ENCODE results near the gene CTNND2. TPM values are rescaled to one million over a fixed set of nuclear protein-coding genes. Genes with fewer than 3 reads are reported as not detected.

Gene CTNND2
- total RNA-seq, 1 donor from 2014 or later: 2.5 TPM

DNA sequence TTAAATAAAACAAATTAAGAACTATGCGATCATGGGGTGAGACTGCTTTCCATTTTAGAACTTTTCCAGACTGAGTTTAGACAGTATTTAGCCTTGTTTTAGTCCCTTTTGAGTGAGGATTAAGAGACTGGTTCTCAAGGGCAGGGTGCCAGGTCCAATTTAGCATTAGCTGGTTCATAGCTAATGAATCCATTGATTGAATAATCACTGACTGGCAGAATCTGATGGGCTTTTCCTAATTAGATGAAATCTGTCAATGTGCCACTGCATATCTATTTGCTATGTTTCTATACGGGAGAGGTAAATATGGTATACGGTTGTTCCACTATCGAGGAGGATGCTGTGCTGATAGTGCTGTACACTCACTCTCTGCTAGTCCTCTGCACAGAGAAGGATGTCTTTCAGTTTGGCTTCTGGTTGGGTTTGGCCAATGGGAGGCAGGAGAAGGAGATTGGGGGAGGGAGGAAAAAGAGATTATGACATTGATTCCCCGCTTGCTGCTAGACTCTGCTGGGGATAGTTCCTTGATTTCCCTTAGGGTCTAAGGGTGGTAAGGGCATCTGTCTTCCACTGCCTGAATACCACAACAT lies 496.6 kb downstream of the CTNND2 start:
- no peak overlapping the region for H3K27ac Mint-ChIP-seq (ENCODE audit: unreplicated experiment)
- TF ChIP-seq, protein P1, sequence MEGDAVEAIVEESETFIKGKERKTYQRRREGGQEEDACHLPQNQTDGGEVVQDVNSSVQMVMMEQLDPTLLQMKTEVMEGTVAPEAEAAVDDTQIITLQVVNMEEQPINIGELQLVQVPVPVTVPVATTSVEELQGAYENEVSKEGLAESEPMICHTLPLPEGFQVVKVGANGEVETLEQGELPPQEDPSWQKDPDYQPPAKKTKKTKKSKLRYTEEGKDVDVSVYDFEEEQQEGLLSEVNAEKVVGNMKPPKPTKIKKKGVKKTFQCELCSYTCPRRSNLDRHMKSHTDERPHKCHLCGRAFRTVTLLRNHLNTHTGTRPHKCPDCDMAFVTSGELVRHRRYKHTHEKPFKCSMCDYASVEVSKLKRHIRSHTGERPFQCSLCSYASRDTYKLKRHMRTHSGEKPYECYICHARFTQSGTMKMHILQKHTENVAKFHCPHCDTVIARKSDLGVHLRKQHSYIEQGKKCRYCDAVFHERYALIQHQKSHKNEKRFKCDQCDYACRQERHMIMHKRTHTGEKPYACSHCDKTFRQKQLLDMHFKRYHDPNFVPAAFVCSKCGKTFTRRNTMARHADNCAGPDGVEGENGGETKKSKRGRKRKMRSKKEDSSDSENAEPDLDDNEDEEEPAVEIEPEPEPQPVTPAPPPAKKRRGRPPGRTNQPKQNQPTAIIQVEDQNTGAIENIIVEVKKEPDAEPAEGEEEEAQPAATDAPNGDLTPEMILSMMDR (IDR thresholded peaks at IDR 0.05): no peak
- H3K36me3 Mint-ChIP-seq (ENCODE audit: unreplicated experiment): no peaks in the 10 kb centered on the region
- H3K27me3 Mint-ChIP-seq (ENCODE audit: unreplicated experiment): peaks cover 3% of the 10 kb centered on the region
- H3K4me3 Mint-ChIP-seq (ENCODE audit: unreplicated experiment): no peak overlapping the region
- no peak for DNase-seq (ENCODE audit: extremely low spot score, unreplicated experiment)
- H3K9me3 Mint-ChIP-seq (ENCODE audit: unreplicated experiment): no peaks in the 10 kb centered on the region
- no peaks in the 10 kb centered on the region for H3K4me1 Mint-ChIP-seq (ENCODE audit: unreplicated experiment)

GRCh38 chr5:11400316-11400715 lies 503.9 kb downstream of the CTNND2 start:
- Mint-ChIP-seq H3K4me1 (ENCODE audit: unreplicated experiment) (no peaks in the 10 kb centered on the region), H3K4me3 (ENCODE audit: unreplicated experiment) (no peak overlapping the region), H3K27ac (ENCODE audit: unreplicated experiment) (no peak overlapping the region), H3K27me3 (ENCODE audit: unreplicated experiment) (peaks cover 5% of the 10 kb centered on the region), H3K9me3 (ENCODE audit: unreplicated experiment) (no peaks in the 10 kb centered on the region), H3K36me3 (ENCODE audit: unreplicated experiment) (no peaks in the 10 kb centered on the region)
- no peak for DNase-seq (ENCODE audit: extremely low spot score, unreplicated experiment)
- TF ChIP-seq, protein P1 (IDR thresholded peaks at IDR 0.05): no peak

GRCh38 chr5:11398728-11399127 lies 505.5 kb downstream of the CTNND2 start:
- H3K36me3 Mint-ChIP-seq (ENCODE audit: unreplicated experiment): no peaks in the 10 kb centered on the region
- no peak overlapping the region for H3K27ac Mint-ChIP-seq (ENCODE audit: unreplicated experiment)
- H3K9me3 Mint-ChIP-seq (ENCODE audit: unreplicated experiment): no peaks in the 10 kb centered on the region
- H3K4me3 Mint-ChIP-seq (ENCODE audit: unreplicated experiment): no peak overlapping the region
- no peak for DNase-seq (ENCODE audit: extremely low spot score, unreplicated experiment)
- peaks cover 5% of the 10 kb centered on the region for H3K27me3 Mint-ChIP-seq (ENCODE audit: unreplicated experiment)
- TF ChIP-seq, protein P1 (IDR thresholded peaks at IDR 0.05): no peak
- H3K4me1 Mint-ChIP-seq (ENCODE audit: unreplicated experiment): no peaks in the 10 kb centered on the region

- H3K27me3 Mint-ChIP-seq (ENCODE audit: unreplicated experiment): peaks cover 9% of the 10 kb centered on the region
- no peaks in the 10 kb centered on the region for H3K36me3 Mint-ChIP-seq (ENCODE audit: unreplicated experiment)
- H3K4me3 Mint-ChIP-seq (ENCODE audit: unreplicated experiment): no peak overlapping the region
- H3K4me1 Mint-ChIP-seq (ENCODE audit: unreplicated experiment): no peaks in the 10 kb centered on the region
- H3K27ac Mint-ChIP-seq (ENCODE audit: unreplicated experiment): no peak overlapping the region
- no peak for DNase-seq (ENCODE audit: extremely low spot score, unreplicated experiment)
- H3K9me3 Mint-ChIP-seq (ENCODE audit: unreplicated experiment): no peaks in the 10 kb centered on the region
- TF ChIP-seq, protein P1 (IDR thresholded peaks at IDR 0.05): no peak
Observed at GRCh38 chr5:11397549-11397948, 506.7 kb downstream of the CTNND2 start.

- TF ChIP-seq, protein P1 (IDR thresholded peaks at IDR 0.05): no peak
Observed at GRCh38 chr5:11396917-11397316, 507.3 kb downstream of the CTNND2 start.

More at GRCh38 chr5:11396917-11397316, 507.3 kb downstream of the CTNND2 start:
- no peaks in the 10 kb centered on the region for H3K4me1 Mint-ChIP-seq (ENCODE audit: unreplicated experiment)
- no peak for DNase-seq (ENCODE audit: extremely low spot score, unreplicated experiment)
- H3K9me3 Mint-ChIP-seq (ENCODE audit: unreplicated experiment): no peaks in the 10 kb centered on the region
- no peak overlapping the region for H3K4me3 Mint-ChIP-seq (ENCODE audit: unreplicated experiment)
- peaks cover 9% of the 10 kb centered on the region for H3K27me3 Mint-ChIP-seq (ENCODE audit: unreplicated experiment)
- no peaks in the 10 kb centered on the region for H3K36me3 Mint-ChIP-seq (ENCODE audit: unreplicated experiment)
- H3K27ac Mint-ChIP-seq (ENCODE audit: unreplicated experiment): no peak overlapping the region
